Fibroblast of pulmonary artery (primary cell): ENCODE results near the gene PCDHGA8.
"Not testable (repeated sequence)": the region's sequence is repeated elsewhere in the genome, so short reads cannot be mapped to it uniquely, and the experiment has no call there.

ENCODE experiments used
- DNase-seq: peaks from one replicate; pipeline ENCODE4 v3.0.0-alpha.2; 2010; ENCODE audit warnings: low read depth
- H3K4me3 ChIP-seq: replicated peaks from 2 replicates; pipeline ENCODE4 v1.5.1; 2011; ENCODE audit warnings: low read depth, mild to moderate bottlenecking, control low read depth, low read length, moderate library complexity
- TF ChIP-seq, protein P1 (sequence below): IDR thresholded peaks from 2 replicates; pipeline ENCODE4 v1.5.1; 2011; ENCODE audit warnings: mild to moderate bottlenecking, control low read depth, low read length, inconsistent platforms; ENCODE audit errors: missing control alignments

The PCDHGA8 gene

GRCh38 chr5:141431286-141431685 lies 38.9 kb downstream of the PCDHGA8 start:
- peak; percentile 71 for DNase-seq
- peak overlapping the region; percentile 54 for H3K4me3 ChIP-seq
- TF ChIP-seq, protein P1, sequence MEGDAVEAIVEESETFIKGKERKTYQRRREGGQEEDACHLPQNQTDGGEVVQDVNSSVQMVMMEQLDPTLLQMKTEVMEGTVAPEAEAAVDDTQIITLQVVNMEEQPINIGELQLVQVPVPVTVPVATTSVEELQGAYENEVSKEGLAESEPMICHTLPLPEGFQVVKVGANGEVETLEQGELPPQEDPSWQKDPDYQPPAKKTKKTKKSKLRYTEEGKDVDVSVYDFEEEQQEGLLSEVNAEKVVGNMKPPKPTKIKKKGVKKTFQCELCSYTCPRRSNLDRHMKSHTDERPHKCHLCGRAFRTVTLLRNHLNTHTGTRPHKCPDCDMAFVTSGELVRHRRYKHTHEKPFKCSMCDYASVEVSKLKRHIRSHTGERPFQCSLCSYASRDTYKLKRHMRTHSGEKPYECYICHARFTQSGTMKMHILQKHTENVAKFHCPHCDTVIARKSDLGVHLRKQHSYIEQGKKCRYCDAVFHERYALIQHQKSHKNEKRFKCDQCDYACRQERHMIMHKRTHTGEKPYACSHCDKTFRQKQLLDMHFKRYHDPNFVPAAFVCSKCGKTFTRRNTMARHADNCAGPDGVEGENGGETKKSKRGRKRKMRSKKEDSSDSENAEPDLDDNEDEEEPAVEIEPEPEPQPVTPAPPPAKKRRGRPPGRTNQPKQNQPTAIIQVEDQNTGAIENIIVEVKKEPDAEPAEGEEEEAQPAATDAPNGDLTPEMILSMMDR = no peak

- not testable (repeated sequence) for DNase-seq, H3K4me3 ChIP-seq
Observed at GRCh38 chr5:141432308-141432707, 39.9 kb downstream of the PCDHGA8 start.

GRCh38 chr5:141432726-141433125 lies 40.3 kb downstream of the PCDHGA8 start:
- DNase-seq, H3K4me3 ChIP-seq: not testable (repeated sequence)

- TF ChIP-seq, protein P1 = no peak
Observed at GRCh38 chr5:141434006-141434405, 41.6 kb downstream of the PCDHGA8 start.

DNA sequence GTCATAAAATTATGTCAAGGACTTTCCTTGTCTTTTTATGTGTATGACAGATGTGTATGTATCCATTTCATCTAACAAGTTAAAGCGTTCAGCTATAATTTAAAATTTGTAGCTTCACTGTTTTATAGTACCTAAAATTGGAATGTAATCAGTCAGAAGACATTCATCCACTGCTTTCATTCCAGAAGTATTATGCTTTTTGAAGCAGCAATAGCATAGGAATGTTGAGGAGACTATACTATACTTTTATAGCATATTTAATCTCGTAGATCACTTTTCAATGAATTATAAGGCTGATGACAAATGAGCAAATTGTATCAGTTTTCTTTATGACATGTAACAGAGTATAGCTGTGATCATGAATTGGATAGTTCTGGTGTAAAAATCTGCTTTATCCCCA lies 44.8 kb downstream of the PCDHGA8 start:
- DNase-seq = no peak

More at GRCh38 chr5:141434006-141434405, 41.6 kb downstream of the PCDHGA8 start:
- DNase-seq = no peak
- H3K4me3 ChIP-seq = no peak overlapping the region

DNA sequence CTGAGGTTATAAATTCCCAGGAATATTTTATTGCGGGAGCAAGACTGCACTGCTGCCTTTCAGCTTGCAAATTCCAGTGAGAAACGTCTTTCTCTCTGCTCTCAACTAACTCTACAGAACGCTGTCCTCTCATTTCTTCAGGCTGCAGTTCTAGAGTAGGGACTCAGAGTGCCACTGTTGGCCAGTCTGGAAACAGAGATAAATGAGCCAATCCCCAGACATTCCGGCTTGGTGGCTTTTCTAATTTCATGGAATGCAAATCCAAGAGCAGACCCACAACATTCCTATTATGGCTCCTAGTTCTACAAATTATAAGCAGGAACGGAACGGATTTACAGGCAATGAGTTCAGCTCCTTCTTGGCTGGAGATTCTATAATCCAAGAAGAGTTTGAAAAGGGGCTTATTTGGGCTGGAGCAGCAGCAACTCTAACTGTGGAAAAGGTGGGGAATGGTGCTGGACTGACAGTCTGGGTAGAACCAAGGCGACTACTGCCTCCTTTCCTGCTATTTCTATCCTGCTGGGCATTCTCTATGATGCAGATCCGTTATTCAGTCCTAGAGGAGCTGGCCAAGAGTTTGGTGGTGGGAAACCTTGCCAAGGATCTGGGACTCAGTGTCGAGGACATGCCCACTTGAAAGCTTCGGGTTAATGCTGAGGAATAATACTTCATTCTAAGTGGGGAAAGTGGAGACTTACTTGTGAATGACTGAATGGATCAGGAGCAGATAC lies 47.1 kb downstream of the PCDHGA8 start:
- no peak overlapping the region for H3K4me3 ChIP-seq
- TF ChIP-seq, protein P1 = no peak
- no peak for DNase-seq

More for the DNA sequence above, 44.8 kb downstream of the PCDHGA8 start:
- H3K4me3 ChIP-seq = no peak overlapping the region
- TF ChIP-seq, protein P1 = no peak

DNA sequence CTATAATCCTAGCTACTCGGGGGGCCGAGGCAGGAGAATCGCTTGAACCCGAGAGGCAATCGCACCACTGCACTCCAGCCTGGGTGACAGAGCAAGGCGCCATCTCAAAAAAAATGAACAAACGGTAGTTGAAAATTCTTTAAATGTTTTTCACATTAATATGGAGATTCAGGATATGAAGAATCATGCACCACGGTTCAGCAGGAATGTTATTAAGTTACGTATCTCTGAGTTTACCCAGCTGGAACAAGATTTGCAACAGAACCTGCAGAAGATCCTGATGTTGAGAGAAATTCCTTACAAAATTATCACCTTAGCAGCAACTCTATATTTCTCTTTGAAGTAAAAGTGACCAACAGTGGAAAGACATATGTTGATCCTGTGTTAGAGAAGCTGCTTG lies 47.9 kb downstream of the PCDHGA8 start:
- TF ChIP-seq, protein P1 = no peak
- DNase-seq = no peak
- H3K4me3 ChIP-seq = no peak overlapping the region

- TF ChIP-seq, protein P1 = no peak
- no peak for DNase-seq
Observed at GRCh38 chr5:141441571-141442170, 49.2 kb downstream of the PCDHGA8 start.

More at GRCh38 chr5:141441571-141442170, 49.2 kb downstream of the PCDHGA8 start:
- H3K4me3 ChIP-seq = no peak overlapping the region
